ENCODE results near the gene TMEM259. TPM values are rescaled to one million over a fixed set of nuclear protein-coding genes. Genes with fewer than 3 reads are reported as not detected.

TMEM259 gene
- total and polyA plus RNA-seq, 2 of the 13 experiments (the other 11 are each of a cell fraction or from before 2014, with no cell fraction given), result 64.7 to 164 TPM

DNA sequence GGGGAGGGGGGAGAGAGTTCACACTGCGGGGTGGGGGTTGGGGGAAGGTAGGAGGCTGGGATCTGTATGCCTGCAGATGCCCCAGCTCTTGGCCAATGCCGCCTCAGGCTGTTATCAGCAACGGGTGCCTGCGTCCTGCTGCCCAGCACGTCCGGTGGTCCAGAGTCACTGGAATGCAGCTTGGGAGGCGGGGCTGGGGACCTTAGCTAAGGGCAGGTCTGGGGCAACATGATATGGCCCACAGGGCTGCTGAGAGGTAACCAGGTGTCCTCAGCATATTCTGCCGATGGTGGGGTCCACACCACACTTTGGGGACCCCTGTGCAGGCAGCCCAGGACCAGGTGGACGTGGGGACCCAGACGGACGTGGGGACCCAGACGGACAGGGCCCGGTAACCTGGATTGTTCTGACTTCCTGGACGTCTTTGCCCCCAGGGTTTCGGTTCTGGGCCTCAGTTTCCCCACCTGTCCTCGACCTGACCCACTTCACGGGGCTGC lies 45.4 kb upstream of the TMEM259 start (continued):
- TF ChIP-seq, protein P1, sequence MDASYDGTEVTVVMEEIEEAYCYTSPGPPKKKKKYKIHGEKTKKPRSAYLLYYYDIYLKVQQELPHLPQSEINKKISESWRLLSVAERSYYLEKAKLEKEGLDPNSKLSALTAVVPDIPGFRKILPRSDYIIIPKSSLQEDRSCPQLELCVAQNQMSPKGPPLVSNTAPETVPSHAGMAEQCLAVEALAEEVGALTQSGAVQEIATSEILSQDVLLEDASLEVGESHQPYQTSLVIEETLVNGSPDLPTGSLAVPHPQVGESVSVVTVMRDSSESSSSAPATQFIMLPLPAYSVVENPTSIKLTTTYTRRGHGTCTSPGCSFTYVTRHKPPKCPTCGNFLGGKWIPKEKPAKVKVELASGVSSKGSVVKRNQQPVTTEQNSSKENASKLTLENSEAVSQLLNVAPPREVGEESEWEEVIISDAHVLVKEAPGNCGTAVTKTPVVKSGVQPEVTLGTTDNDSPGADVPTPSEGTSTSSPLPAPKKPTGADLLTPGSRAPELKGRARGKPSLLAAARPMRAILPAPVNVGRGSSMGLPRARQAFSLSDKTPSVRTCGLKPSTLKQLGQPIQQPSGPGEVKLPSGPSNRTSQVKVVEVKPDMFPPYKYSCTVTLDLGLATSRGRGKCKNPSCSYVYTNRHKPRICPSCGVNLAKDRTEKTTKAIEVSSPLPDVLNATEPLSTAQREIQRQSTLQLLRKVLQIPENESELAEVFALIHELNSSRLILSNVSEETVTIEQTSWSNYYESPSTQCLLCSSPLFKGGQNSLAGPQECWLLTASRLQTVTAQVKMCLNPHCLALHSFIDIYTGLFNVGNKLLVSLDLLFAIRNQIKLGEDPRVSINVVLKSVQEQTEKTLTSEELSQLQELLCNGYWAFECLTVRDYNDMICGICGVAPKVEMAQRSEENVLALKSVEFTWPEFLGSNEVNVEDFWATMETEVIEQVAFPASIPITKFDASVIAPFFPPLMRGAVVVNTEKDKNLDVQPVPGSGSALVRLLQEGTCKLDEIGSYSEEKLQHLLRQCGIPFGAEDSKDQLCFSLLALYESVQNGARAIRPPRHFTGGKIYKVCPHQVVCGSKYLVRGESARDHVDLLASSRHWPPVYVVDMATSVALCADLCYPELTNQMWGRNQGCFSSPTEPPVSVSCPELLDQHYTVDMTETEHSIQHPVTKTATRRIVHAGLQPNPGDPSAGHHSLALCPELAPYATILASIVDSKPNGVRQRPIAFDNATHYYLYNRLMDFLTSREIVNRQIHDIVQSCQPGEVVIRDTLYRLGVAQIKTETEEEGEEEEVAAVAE (CRISPR knock-in tag; IDR thresholded peaks at IDR 0.05; ENCODE audit: borderline replicate concordance), result no peak
- TF ChIP-seq ZBTB3 (CRISPR knock-in tag; IDR thresholded peaks at IDR 0.05; ENCODE audit: borderline replicate concordance, low read depth) (0 out of 2 replicates have a peak, but pooled peaks have one; percentile 82), MYC (CRISPR knock-in tag; IDR thresholded peaks at IDR 0.05; ENCODE audit: borderline replicate concordance) (peak; percentile 47; the same call in 1 of the 2 replicates), NONO (IDR thresholded peaks at IDR 0.05) (no peak), NONO (CRISPR knock-in tag; conservative IDR thresholded peaks at IDR 0.05) (no peak), HMGA1 (CRISPR knock-in tag; conservative IDR thresholded peaks at IDR 0.05) (no peak), PCBP1 (IDR thresholded peaks at IDR 0.05; ENCODE audit: borderline replicate concordance, low read depth, low read length) (peak; percentile 85), BRD4 (CRISPR knock-in tag; IDR thresholded peaks at IDR 0.05) (no peak), ZNF292 (CRISPR knock-in tag; IDR thresholded peaks at IDR 0.05; ENCODE audit: borderline replicate concordance, low read depth) (no peak), DMAP1 (CRISPR knock-in tag; IDR thresholded peaks at IDR 0.05) (no peak), KDM6A (CRISPR knock-in tag; IDR thresholded peaks at IDR 0.05; ENCODE audit: low read depth) (no peak), HMG20A (CRISPR knock-in tag; IDR thresholded peaks at IDR 0.05; ENCODE audit: borderline replicate concordance) (no peak), ARID2 (CRISPR knock-in tag; IDR thresholded peaks at IDR 0.05; ENCODE audit: borderline replicate concordance) (no peak), THYN1 (CRISPR knock-in tag; IDR thresholded peaks at IDR 0.05; ENCODE audit: borderline replicate concordance, low read depth) (no peak)
- TF ChIP-seq, protein P2, sequence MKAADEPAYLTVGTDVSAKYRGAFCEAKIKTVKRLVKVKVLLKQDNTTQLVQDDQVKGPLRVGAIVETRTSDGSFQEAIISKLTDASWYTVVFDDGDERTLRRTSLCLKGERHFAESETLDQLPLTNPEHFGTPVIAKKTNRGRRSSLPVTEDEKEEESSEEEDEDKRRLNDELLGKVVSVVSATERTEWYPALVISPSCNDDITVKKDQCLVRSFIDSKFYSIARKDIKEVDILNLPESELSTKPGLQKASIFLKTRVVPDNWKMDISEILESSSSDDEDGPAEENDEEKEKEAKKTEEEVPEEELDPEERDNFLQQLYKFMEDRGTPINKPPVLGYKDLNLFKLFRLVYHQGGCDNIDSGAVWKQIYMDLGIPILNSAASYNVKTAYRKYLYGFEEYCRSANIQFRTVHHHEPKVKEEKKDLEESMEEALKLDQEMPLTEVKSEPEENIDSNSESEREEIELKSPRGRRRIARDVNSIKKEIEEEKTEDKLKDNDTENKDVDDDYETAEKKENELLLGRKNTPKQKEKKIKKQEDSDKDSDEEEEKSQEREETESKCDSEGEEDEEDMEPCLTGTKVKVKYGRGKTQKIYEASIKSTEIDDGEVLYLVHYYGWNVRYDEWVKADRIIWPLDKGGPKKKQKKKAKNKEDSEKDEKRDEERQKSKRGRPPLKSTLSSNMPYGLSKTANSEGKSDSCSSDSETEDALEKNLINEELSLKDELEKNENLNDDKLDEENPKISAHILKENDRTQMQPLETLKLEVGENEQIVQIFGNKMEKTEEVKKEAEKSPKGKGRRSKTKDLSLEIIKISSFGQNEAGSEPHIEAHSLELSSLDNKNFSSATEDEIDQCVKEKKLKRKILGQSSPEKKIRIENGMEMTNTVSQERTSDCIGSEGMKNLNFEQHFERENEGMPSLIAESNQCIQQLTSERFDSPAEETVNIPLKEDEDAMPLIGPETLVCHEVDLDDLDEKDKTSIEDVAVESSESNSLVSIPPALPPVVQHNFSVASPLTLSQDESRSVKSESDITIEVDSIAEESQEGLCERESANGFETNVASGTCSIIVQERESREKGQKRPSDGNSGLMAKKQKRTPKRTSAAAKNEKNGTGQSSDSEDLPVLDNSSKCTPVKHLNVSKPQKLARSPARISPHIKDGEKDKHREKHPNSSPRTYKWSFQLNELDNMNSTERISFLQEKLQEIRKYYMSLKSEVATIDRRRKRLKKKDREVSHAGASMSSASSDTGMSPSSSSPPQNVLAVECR (CRISPR knock-in tag; IDR thresholded peaks at IDR 0.05; ENCODE audit: borderline replicate concordance), result 0 out of 2 replicates have a peak, but pooled peaks have one; percentile 21
- TF ChIP-seq, protein P3, sequence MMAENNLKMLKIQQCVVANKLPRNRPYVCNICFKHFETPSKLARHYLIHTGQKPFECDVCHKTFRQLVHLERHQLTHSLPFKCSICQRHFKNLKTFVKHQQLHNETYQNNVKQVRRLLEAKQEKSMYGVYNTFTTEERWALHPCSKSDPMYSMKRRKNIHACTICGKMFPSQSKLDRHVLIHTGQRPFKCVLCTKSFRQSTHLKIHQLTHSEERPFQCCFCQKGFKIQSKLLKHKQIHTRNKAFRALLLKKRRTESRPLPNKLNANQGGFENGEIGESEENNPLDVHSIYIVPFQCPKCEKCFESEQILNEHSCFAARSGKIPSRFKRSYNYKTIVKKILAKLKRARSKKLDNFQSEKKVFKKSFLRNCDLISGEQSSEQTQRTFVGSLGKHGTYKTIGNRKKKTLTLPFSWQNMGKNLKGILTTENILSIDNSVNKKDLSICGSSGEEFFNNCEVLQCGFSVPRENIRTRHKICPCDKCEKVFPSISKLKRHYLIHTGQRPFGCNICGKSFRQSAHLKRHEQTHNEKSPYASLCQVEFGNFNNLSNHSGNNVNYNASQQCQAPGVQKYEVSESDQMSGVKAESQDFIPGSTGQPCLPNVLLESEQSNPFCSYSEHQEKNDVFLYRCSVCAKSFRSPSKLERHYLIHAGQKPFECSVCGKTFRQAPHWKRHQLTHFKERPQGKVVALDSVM (CRISPR knock-in tag; IDR thresholded peaks at IDR 0.05), result no peak
- TF ChIP-seq, protein P4, sequence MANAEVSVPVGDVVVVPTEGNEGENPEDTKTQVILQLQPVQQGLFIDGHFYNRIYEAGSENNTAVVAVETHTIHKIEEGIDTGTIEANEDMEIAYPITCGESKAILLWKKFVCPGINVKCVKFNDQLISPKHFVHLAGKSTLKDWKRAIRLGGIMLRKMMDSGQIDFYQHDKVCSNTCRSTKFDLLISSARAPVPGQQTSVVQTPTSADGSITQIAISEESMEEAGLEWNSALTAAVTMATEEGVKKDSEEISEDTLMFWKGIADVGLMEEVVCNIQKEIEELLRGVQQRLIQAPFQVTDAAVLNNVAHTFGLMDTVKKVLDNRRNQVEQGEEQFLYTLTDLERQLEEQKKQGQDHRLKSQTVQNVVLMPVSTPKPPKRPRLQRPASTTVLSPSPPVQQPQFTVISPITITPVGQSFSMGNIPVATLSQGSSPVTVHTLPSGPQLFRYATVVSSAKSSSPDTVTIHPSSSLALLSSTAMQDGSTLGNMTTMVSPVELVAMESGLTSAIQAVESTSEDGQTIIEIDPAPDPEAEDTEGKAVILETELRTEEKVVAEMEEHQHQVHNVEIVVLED (CRISPR knock-in tag; IDR thresholded peaks at IDR 0.05; ENCODE audit: borderline replicate concordance), result peak; percentile 22; the same call in 1 of the 2 replicates

All from HepG2 (cell line).